HG02610 (cell line): ENCODE results near the gene CAMSAP1.

Source experiments
- ATAC-seq: cut with Tn5 transposase; IDR thresholded peaks from one replicate; pipeline ENCODE4 v1.9.1; 2021; ENCODE audit warnings: mild to moderate bottlenecking, moderate library complexity; ENCODE audit not compliant: unreplicated experiment

The CAMSAP1 gene

GRCh38 chr9:135794361-135794885, 112.9 kb downstream of the CAMSAP1 start:
- no peak for ATAC-seq

- ATAC-seq = no peak
Observed at GRCh38 chr9:135794057-135794335, 113.3 kb downstream of the CAMSAP1 start.

DNA sequence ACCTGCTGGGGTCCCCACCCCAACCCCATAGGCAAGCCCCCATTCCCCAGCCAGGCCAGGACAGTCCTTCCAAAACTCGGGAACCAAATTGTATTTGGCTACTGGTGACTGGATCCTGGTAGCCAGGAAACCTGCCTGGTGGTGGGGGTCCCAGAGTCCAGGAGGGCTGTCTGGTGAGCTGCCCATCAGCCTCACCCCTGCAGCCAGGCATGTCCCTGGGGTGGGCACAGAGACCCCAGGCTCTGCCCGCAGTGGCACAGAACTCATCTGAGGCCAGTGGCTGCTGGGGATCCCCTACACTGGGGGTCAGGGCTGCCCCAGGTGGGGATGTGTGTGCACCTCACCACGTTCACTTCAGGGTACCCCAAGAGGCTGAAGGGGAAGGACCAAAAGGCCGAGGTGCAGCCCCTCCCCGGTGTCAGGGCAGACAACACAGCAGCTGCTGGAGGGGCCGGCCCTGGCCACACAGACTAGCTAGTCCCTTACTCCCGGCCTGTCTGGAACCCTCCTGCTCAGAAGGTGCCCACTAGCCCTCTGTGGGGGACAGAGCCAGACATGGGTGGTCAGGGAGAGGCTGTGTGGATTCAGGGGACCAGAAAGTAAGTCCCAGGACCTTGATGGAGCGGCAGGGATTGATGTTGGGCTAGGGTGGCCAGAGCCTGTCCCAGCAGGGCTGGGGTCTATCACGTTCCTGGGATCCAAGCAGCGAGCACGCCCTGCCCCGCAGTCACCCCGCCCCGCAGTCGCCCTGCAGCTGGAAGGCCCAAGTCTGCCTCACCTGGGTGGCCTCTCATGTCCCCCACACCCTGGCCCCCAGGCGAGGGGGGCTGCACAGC, 113.9 kb downstream of the CAMSAP1 start:
- ATAC-seq = no peak

GRCh38 chr9:135792268-135793128, 114.8 kb downstream of the CAMSAP1 start:
- no peak for ATAC-seq

DNA sequence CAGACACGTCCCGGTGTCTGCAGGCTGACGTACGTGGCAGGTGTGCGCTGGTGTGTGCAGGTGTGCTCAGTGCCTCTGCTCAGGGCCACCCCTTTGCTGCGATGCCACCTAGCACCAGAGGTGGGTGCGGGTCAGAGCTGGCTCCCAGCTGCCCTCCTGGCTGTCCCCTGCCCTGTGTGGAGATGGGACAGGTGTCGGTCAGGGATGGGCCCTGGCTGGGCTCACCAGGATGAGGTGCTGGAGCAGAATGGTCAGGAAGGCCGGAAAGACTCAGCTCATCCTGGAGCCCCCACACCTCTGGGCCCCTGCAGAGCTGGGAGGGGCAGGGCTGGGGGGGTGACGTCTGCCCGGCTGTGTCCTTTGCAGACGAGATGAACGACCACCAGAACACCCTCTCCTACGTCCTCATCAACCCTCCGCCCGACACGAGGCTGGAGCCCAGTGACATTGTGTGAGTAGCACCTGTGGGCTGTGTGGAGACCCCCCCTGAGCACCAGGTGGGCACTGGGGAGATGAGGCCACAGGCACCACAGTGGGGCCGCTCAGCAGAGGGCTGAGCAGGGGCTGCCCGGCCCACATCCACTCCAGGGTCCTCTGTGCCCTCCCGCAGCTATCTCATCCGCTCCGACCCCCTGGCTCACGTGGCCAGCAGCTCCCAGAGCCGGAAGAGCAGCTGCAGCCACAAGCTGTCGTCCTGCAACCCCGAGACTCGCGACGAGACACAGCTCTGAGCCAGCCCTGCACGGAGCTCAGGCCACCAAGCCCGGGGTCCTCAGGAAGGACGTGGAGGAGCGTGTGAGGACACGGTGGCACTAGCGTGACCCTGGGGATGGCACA, 115.7 kb downstream of the CAMSAP1 start:
- ATAC-seq = no peak

- ATAC-seq = no peak
Observed at GRCh38 chr9:135790850-135791249, 116.5 kb downstream of the CAMSAP1 start.

GRCh38 chr9:135790356-135790755, 117.0 kb downstream of the CAMSAP1 start:
- no peak for ATAC-seq

- no peak for ATAC-seq
Observed at GRCh38 chr9:135789838-135790291, 117.5 kb downstream of the CAMSAP1 start.

GRCh38 chr9:135788576-135789300, 118.6 kb downstream of the CAMSAP1 start:
- ATAC-seq = no peak

DNA sequence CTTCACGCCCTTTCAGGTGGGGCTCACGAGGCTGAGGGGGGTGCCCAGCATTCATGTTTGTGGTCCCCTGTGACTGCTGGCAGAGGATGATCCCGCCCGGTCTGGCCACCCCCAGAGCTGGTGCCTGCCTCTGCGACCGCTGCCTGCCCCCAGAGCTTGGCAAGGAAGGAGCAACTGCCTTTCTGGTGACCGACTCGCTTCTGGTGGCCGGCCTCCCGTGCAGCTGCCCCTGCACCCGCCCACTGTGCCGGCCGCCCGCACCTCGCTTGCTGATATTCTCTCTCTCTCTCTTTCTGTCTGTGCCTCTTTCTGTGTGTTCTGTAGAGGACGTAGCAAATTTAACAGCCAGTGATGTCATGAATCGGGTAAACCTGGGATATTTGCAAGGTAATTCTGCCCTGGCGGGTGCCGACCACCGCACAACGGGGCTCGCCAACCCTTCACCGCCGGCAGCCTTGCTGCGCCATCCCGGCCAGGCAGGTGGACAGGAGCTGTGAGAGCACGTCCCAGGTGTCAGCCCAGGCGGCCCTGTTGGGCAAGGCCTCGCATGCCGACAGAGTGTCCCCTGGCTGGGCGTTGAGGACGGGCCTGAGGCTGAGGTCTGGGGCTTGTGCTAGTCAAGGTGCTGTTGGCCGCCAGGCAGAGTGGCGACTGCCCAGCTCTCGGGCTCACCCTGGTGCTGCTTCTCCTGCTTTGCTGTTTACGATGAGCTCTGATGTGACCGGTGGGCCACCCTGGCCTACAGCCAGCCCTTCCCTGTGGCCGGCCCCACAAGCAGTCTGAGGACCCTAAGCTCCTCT, 119.4 kb downstream of the CAMSAP1 start:
- no peak for ATAC-seq

GRCh38 chr9:135787317-135787716, 120.0 kb downstream of the CAMSAP1 start:
- no peak for ATAC-seq

DNA sequence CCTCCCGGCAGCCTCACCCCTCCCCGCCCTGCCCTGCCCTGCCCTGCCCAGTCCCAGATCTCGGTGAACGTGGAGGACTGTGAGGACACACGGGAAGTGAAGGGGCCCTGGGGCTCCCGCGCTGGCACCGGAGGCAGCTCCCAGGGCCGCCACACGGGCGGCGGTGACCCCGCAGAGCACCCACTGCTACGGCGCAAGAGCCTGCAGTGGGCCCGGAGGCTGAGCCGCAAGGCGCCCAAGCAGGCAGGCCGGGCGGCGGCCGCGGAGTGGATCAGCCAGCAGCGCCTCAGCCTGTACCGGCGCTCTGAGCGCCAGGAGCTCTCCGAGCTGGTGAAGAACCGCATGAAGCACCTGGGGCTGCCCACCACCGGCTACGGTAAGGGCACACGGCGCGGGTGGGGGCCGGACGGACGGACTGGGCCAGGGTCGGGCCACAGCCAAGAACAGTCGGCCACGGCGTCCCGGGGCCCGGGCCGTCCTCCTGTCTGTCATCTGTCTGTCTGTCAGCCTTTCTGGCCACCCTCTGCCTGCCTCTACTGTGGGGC, 121.1 kb downstream of the CAMSAP1 start:
- ATAC-seq = no peak

- no peak for ATAC-seq
Observed at GRCh38 chr9:135785013-135785575, 122.3 kb downstream of the CAMSAP1 start.

GRCh38 chr9:135783540-135784245, 123.7 kb downstream of the CAMSAP1 start:
- no peak for ATAC-seq

DNA sequence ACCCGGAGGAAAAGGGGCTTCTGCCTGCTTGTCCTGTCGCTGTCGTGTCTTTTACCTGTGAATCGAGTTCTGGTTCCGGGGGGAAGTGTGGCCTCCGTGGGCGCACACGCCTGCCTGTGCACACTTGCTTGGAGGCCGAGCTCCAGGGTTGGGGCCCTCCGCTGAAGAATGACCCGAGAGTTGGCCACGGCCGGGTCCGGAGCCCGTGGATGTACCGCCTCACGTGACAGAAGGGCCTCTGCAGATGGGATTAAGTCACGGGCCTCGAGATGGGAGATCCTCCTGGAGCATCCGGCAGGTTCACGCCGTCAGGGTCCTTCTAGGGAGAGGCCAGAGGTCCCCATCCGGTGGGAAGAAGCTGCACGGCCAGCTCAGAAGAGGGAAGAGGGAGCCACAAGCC, 124.4 kb downstream of the CAMSAP1 start:
- ATAC-seq = no peak

- no peak for ATAC-seq
Observed at GRCh38 chr9:135780626-135781025, 126.7 kb downstream of the CAMSAP1 start.

- no peak for ATAC-seq
Observed at GRCh38 chr9:135780086-135780485, 127.3 kb downstream of the CAMSAP1 start.

DNA sequence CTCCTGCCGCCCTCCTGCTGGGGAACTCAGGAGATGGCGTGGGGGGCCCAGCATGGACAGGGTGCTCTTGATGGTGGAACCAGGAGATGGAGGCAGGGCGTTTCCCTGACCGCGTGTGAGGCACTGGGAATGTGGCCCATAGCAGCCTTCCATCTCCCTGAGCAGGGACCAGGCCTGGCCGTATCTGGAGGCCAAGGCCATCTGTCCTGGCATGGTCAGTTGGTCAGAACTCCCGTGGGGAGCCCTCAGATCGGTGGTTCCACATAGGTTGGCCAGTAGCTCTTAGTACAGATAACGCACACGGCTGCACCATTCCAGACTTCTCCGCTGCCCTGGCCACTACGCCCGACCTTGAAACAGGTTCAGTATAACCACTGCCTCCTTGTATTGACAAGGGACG, 127.8 kb downstream of the CAMSAP1 start:
- ATAC-seq = no peak
